Stimulated activated CD8-positive, alpha-beta memory T cell treated with anti-CD3 and anti-CD28 coated beads, Interleukin-2, amount 100 ng/mL, for 1 hour (primary cell): Measurements from ENCODE around the gene ENKD1.

ENCODE experiments used
- DNase-seq, 2 donors: peaks; one replicate each; pipeline ENCODE4 v3.0.0-alpha.2; 2020; ENCODE audit warnings: low read depth in 2 of 2

The ENKD1 gene

GRCh38 chr16:67678354-67679023, 11.9 kb upstream of the ENKD1 start:
- DNase-seq, result no peak

- DNase-seq, result no peak
Measured at GRCh38 chr16:67677712-67678111, 11.2 kb upstream of the ENKD1 start.

GRCh38 chr16:67676939-67677338, 10.4 kb upstream of the ENKD1 start:
- DNase-seq, result no peak

GRCh38 chr16:67676516-67676915, 10.0 kb upstream of the ENKD1 start:
- DNase-seq, result no peak

GRCh38 chr16:67675999-67676398, 9.4 kb upstream of the ENKD1 start:
- no peak for DNase-seq

GRCh38 chr16:67675579-67675935, 9.0 kb upstream of the ENKD1 start:
- DNase-seq, result no peak

GRCh38 chr16:67674851-67675578, 8.5 kb upstream of the ENKD1 start:
- DNase-seq, result no peak

GRCh38 chr16:67673712-67674580, 7.4 kb upstream of the ENKD1 start:
- DNase-seq, result no peak

- no peak for DNase-seq
Measured at GRCh38 chr16:67672739-67673662, 6.5 kb upstream of the ENKD1 start.

GRCh38 chr16:67672306-67672705, 5.8 kb upstream of the ENKD1 start:
- DNase-seq, result no peak

- no peak for DNase-seq
Measured at GRCh38 chr16:67669499-67670101, 3.0 kb upstream of the ENKD1 start.

- no peak for DNase-seq
Measured at GRCh38 chr16:67668495-67669157, 2.1 kb upstream of the ENKD1 start.

GRCh38 chr16:67667817-67668494, 1.4 kb upstream of the ENKD1 start:
- peak; percentile 48 to 62 for DNase-seq

- DNase-seq, result no peak
Measured at GRCh38 chr16:67667453-67667816, 885 bp upstream of the ENKD1 start.

- no peak for DNase-seq
Measured at GRCh38 chr16:67666032-67666551, 458 bp downstream of the ENKD1 start.

GRCh38 chr16:67665598-67665997, 952 bp downstream of the ENKD1 start:
- DNase-seq, result no peak

GRCh38 chr16:67664871-67665270, 1.7 kb downstream of the ENKD1 start:
- no peak for DNase-seq

- no peak for DNase-seq
Measured at GRCh38 chr16:67664258-67664657, 2.3 kb downstream of the ENKD1 start.

- DNase-seq, result no peak
Measured at GRCh38 chr16:67663877-67664222, 2.7 kb downstream of the ENKD1 start.
